ENCODE results near the gene SULF2. TPM values are rescaled to one million over a fixed set of nuclear protein-coding genes. Genes with fewer than 3 reads are reported as not detected.
"Not testable (repeated sequence)": the region's sequence is repeated elsewhere in the genome, so short reads cannot be mapped to it uniquely, and the experiment has no call there.

Gene SULF2
- total RNA-seq: 1 to 10 TPM in 1 of 2 experiments, under 1 TPM in 1; 0.96 to 1.3 TPM

- Mint-ChIP-seq H3K9me3 (no peaks in the 10 kb centered on the region), H3K36me3 (ENCODE audit: low read depth) (no peaks in the 10 kb centered on the region), H3K27ac (no peak within 1 kb of the TSS), H3K4me3 (peak within 1 kb of the TSS; percentile 74), H3K4me1 (ENCODE audit: low read depth) (peaks cover 18% of the 10 kb centered on the region), H3K27me3 (ENCODE audit: low read depth) (peaks cover 48% of the 10 kb centered on the region)
- CTCF ChIA-PET: interaction anchor here (2.2 kb wide), 1 partner anchor 835 kb away, joined by 11 read pairs; no protein-coding TSS in a partner anchor
- intact Hi-C loops (cut with micrococcal nuclease): no loop called here
- no peak for DNase-seq
Observed at GRCh38 chr20:47785311-47785853, at the start of gene SULF2. SULF2 (minus strand) TSS chr20:47785481; CDS start chr20:47757363, 28,118 bp downstream.

GRCh38 chr20:47831675-47832074 is 46.4 kb upstream of the SULF2 start:
- H3K27me3 Mint-ChIP-seq (ENCODE audit: low read depth); intact Hi-C loops (cut with micrococcal nuclease); DNase-seq; H3K27ac Mint-ChIP-seq; H3K36me3 Mint-ChIP-seq (ENCODE audit: low read depth); H3K4me3 Mint-ChIP-seq; H3K4me1 Mint-ChIP-seq (ENCODE audit: low read depth); H3K9me3 Mint-ChIP-seq; CTCF ChIA-PET: not testable (repeated sequence)

GRCh38 chr20:47826716-47827115 is 41.4 kb upstream of the SULF2 start:
- H3K4me1 Mint-ChIP-seq (ENCODE audit: low read depth); H3K4me3 Mint-ChIP-seq; DNase-seq; H3K9me3 Mint-ChIP-seq; intact Hi-C loops (cut with micrococcal nuclease); H3K27me3 Mint-ChIP-seq (ENCODE audit: low read depth); H3K27ac Mint-ChIP-seq; H3K36me3 Mint-ChIP-seq (ENCODE audit: low read depth): not testable (repeated sequence)
- CTCF ChIA-PET: interaction anchor here (0.6 kb wide), 1 partner anchor 136 kb away, joined by 3 read pairs; no protein-coding TSS in a partner anchor

GRCh38 chr20:47826006-47826405 is 40.7 kb upstream of the SULF2 start:
- H3K9me3 Mint-ChIP-seq; CTCF ChIA-PET; H3K36me3 Mint-ChIP-seq (ENCODE audit: low read depth); H3K27ac Mint-ChIP-seq; H3K27me3 Mint-ChIP-seq (ENCODE audit: low read depth); DNase-seq; H3K4me3 Mint-ChIP-seq; intact Hi-C loops (cut with micrococcal nuclease); H3K4me1 Mint-ChIP-seq (ENCODE audit: low read depth): not testable (repeated sequence)

GRCh38 chr20:47825011-47825762 is 39.9 kb upstream of the SULF2 start:
- intact Hi-C loops (cut with micrococcal nuclease): no loop called here
- H3K4me1 Mint-ChIP-seq (ENCODE audit: low read depth): no peaks in the 10 kb centered on the region
- no peak for DNase-seq
- CTCF ChIA-PET: no interaction called here
- no peak overlapping the region for H3K4me3 Mint-ChIP-seq
- no peaks in the 10 kb centered on the region for H3K36me3 Mint-ChIP-seq (ENCODE audit: low read depth)
- H3K27me3 Mint-ChIP-seq (ENCODE audit: low read depth): no peaks in the 10 kb centered on the region
- no peak overlapping the region for H3K27ac Mint-ChIP-seq
- no peaks in the 10 kb centered on the region for H3K9me3 Mint-ChIP-seq

GRCh38 chr20:47823941-47824340 is 38.7 kb upstream of the SULF2 start:
- H3K27me3 Mint-ChIP-seq (ENCODE audit: low read depth); H3K27ac Mint-ChIP-seq; intact Hi-C loops (cut with micrococcal nuclease); H3K4me3 Mint-ChIP-seq; H3K4me1 Mint-ChIP-seq (ENCODE audit: low read depth); DNase-seq; H3K9me3 Mint-ChIP-seq; CTCF ChIA-PET; H3K36me3 Mint-ChIP-seq (ENCODE audit: low read depth): not testable (repeated sequence)

GRCh38 chr20:47821481-47822100 is 36.3 kb upstream of the SULF2 start:
- intact Hi-C loops (cut with micrococcal nuclease): no loop called here
- CTCF ChIA-PET: no interaction called here
- Mint-ChIP-seq H3K4me3 (no peak overlapping the region), H3K36me3 (ENCODE audit: low read depth) (no peaks in the 10 kb centered on the region), H3K9me3 (no peaks in the 10 kb centered on the region), H3K4me1 (ENCODE audit: low read depth) (no peaks in the 10 kb centered on the region), H3K27ac (no peak overlapping the region), H3K27me3 (ENCODE audit: low read depth) (no peaks in the 10 kb centered on the region)
- no peak for DNase-seq

- Mint-ChIP-seq H3K4me1 (ENCODE audit: low read depth) (no peaks in the 10 kb centered on the region), H3K4me3 (no peak overlapping the region), H3K27me3 (ENCODE audit: low read depth) (peaks cover 12% of the 10 kb centered on the region), H3K36me3 (ENCODE audit: low read depth) (no peaks in the 10 kb centered on the region), H3K9me3 (peaks cover under 1% of the 10 kb centered on the region), H3K27ac (no peak overlapping the region)
- intact Hi-C loops (cut with micrococcal nuclease): no loop called here
- CTCF ChIA-PET: no interaction called here
- DNase-seq: no peak
Observed at GRCh38 chr20:47818996-47819609, 33.8 kb upstream of the SULF2 start.

- H3K36me3 Mint-ChIP-seq (ENCODE audit: low read depth): no peaks in the 10 kb centered on the region
- no peak for DNase-seq
- intact Hi-C loops (cut with micrococcal nuclease): no loop called here
- H3K27me3 Mint-ChIP-seq (ENCODE audit: low read depth): peaks cover 16% of the 10 kb centered on the region
- H3K9me3 Mint-ChIP-seq: peaks cover 5% of the 10 kb centered on the region
- no peak overlapping the region for H3K27ac Mint-ChIP-seq
- no peaks in the 10 kb centered on the region for H3K4me1 Mint-ChIP-seq (ENCODE audit: low read depth)
- CTCF ChIA-PET: no interaction called here
- H3K4me3 Mint-ChIP-seq: no peak overlapping the region
Observed at GRCh38 chr20:47818466-47818865, 33.2 kb upstream of the SULF2 start.

- Mint-ChIP-seq H3K36me3 (ENCODE audit: low read depth) (no peaks in the 10 kb centered on the region), H3K9me3 (peaks cover 5% of the 10 kb centered on the region), H3K4me1 (ENCODE audit: low read depth) (no peaks in the 10 kb centered on the region), H3K27me3 (ENCODE audit: low read depth) (peaks cover 16% of the 10 kb centered on the region), H3K27ac (no peak overlapping the region), H3K4me3 (no peak overlapping the region)
- CTCF ChIA-PET: no interaction called here
- DNase-seq: no peak
- intact Hi-C loops (cut with micrococcal nuclease): no loop called here
Observed at GRCh38 chr20:47818016-47818415, 32.7 kb upstream of the SULF2 start.

- Mint-ChIP-seq H3K9me3 (peaks cover 5% of the 10 kb centered on the region), H3K27ac (no peak overlapping the region), H3K36me3 (ENCODE audit: low read depth) (no peaks in the 10 kb centered on the region), H3K4me3 (no peak overlapping the region), H3K27me3 (ENCODE audit: low read depth) (peaks cover 16% of the 10 kb centered on the region), H3K4me1 (ENCODE audit: low read depth) (no peaks in the 10 kb centered on the region)
- intact Hi-C loops (cut with micrococcal nuclease): no loop called here
- no peak for DNase-seq
- CTCF ChIA-PET: no interaction called here
Observed at GRCh38 chr20:47817573-47817972, 32.3 kb upstream of the SULF2 start.

- intact Hi-C loops (cut with micrococcal nuclease): no loop called here
- Mint-ChIP-seq H3K9me3 (peaks cover 5% of the 10 kb centered on the region), H3K27ac (no peak overlapping the region), H3K4me3 (no peak overlapping the region), H3K36me3 (ENCODE audit: low read depth) (no peaks in the 10 kb centered on the region), H3K4me1 (ENCODE audit: low read depth) (no peaks in the 10 kb centered on the region), H3K27me3 (ENCODE audit: low read depth) (peaks cover 18% of the 10 kb centered on the region)
- CTCF ChIA-PET: no interaction called here
- DNase-seq: no peak
Observed at GRCh38 chr20:47816487-47817451, 31.5 kb upstream of the SULF2 start.

Measured in activated naive CD4-positive, alpha-beta T cell treated with anti-CD3 and anti-CD28 coated beads for 36 hours (primary cell).